ENCODE measurements around the gene ZNF138.

ZNF138 gene

GRCh38 chr7:64876792-64877713 lies 82.8 kb downstream of the ZNF138 start:
- DNase-seq: peak; percentile 67

DNA sequence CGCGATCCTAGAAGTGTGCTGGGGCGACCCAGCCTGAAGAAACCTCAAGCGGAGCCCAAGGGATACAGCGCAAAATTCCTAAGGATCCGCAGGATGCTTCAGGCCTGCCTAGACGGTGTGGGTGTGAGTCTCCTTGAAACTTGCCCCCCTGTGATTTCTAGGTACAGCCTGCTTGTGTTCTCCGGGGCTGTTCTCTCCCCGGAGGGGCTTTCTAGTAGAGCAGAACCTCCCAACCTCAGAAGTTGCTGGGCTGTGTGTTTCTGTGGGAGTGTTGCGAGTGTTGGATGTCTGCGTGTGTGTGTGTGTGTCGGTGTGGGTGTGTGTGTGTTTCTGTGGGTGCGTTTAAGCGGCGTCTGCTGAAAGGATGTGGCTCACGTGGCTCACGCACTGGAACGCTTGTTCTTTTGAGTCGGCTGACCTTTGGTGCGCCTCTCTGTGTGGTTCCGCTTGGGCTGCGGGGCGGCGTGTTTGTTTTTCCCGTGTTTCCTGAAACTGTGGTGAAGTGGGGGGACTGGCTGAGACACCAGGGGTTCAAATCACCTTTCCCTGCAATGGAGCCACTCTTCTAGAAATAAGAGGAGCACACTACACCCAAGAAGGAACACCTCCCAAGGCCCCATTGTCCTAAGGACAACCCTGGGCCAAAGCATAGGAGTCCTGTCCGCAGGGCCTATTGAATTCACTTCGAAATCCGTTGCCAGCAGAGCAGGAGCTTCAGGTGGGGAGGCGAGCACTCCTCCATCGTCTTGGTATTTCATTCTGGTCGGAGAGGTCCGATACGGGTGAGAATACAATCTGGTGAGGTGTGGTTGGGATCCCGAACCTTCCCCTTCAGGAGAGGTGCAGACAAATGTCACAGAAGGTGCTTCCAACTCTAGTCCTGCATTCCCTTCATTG lies 83.7 kb downstream of the ZNF138 start:
- DNase-seq: no peak

DNA sequence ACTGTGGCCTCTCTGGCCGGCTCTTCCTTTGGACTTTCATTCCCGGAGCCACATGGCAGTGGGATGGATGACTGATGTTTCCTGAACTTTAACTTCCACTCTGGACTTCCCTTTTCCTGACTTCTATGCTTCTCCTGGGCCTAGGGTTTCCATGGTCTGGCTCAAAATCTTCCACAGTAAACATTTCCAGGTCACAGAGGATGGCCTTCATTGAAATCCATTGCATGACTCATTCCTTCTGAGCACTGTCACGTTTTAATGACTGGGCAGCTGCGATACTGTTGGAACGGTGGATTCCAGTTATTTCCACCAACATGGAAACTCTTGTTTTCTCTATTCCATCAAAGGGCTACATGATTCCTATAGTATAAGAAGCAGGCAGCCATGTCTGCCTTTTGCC lies 84.5 kb downstream of the ZNF138 start:
- DNase-seq: no peak

DNA sequence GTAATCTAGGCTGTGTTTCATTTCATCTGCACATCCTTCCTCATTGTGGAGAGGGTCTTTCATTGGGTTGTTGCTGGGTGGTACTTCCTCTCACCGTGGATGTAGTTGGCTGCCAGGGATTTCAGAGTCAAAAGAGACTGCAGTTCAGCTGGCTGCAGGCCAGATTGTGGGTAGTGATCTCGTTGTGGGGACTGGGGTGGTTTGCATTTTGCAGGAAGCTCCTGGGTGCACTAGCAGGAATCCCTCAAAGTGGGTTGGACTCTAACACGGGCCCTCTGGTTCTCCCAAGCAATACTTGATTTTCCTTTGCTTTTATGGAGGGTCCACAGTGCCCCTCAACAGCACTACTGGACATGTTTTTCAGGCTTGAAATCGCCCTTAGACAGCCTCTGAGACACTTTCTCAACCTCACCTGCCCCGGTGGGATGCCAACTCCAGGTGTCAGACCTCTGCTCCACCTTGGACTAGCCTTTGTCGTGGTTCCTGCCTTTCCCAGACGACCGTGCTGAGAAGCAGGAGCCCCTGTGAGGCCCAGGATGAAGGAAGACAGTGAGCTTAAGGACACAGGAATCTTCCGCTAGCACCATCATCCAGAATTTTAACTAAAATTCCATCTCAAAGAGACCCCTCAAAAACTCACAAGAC lies 85.0 kb downstream of the ZNF138 start:
- DNase-seq: no peak

GRCh38 chr7:64879800-64880199 lies 85.6 kb downstream of the ZNF138 start:
- no peak for DNase-seq

DNA sequence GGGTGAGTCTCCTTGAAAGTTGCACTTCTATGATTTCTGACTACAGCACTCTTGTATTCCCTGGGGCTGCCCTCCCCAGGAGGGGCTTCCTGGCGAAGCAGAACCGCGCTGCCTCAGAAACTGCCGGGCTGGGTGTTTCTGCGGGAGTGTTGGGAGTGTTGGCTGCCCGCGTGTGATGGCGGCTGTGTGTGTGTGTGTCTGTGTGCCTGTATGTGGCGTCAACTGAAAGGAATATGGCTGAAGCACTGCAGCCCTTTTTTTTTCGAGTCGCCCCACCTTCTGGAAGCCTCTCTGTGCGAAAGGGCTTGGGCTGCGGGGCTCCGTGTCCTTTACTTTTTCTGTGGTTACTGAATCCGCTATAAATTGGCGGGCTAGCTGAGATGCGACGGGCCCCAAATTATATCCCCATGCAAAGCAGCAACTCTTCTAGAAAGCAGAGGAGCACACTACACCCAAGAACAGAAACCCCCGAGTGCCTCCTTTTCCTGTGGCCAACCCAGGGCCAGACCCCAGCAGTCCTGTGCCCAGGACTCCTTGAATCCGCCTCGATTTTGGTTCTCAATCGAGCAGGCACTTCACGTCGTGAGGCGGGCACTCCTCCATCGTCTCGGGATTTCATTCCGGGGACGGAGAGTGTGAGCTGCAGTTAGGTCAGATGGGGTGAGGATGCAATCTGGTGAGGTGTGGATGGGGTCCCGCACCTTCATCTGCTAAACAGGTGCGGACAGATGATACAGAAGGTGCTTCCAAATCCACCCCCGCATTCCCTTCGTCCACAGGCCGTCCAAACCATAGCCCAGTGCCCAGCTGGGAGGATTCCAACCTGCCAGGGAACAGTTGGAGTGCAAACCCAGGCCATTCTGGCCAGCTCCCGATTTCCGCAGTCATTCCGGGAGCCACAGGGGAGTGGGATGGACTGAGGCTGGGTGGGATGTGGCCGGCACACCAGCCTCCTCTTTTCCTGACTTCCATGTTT lies 86.4 kb downstream of the ZNF138 start:
- no peak for DNase-seq

GRCh38 chr7:64881461-64882287 lies 87.4 kb downstream of the ZNF138 start:
- DNase-seq: no peak

DNA sequence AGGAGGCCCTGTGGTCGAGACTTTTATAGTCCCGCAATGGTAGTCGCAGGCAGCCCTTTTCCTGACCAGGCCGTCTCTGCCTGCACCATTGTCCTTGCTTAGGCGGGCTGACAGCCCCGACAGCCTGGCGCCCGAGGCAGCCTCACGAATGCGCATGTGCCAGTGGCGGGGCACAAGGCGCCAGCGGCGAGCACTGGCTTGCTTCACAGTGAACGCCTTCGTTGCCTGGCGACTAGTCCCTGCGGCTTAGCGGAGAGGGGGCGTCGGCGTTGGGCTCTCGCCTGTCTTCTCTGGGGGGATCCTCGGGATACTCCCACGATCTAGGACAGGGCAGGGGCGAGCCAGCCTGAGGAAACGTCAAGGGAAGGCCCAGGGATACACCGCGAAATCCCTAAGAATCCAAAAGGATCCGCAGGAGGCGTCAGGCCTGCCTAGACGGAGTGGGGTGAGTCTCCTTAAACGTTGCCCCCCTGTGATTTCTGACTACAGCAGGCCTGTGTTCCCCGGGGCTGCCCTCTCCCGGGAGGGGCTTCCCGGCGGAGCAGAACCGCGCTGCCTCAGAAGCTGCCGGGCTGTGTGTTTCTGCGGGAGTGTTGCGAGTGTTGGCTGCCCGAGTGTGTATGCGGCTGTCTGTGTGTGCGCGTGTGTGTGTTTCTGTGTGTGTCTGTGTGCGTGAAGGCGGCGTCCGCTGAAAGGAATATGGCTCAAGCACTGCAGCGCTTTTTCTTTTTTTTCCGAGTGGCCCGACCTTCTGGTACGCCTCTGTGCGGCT lies 88.3 kb downstream of the ZNF138 start:
- DNase-seq: peak; percentile 30
